Pericardium fibroblast (primary cell): Measurements from ENCODE around the gene TNIK. TPM values are rescaled to one million over a fixed set of nuclear protein-coding genes. Genes with fewer than 3 reads are reported as not detected.

Experiments used
- total RNA-seq: library from RNA; depleted of rRNA; stranded (reverse); fragments of >200 nt; gene quantifications from 2 replicates; pipeline ENCODE4 v1.2.3, GENCODE V29; 2015

Gene TNIK
- total RNA-seq = 2.8 and 5.7 TPM in 2 replicates

GRCh38 chr3:171459942-171460724 is at the start of gene TNIK:
TSS of gene TNIK (minus strand) at chr3:171460405. CDS start at chr3:171460063, 342 bp downstream.

GRCh38 chr3:171026597-171027293 is 433.5 kb downstream of the TNIK start, which contains the start of gene SLC2A2:
TSS of gene SLC2A2 (minus strand) at chr3:171026720. CDS start at chr3:171026670, 50 bp downstream.

